HepG2 (cell line): Measurements from ENCODE around the gene UPK1B.

Experiments
- PRDM10 ChIP-seq: sonication (generic); formaldehyde crosslinking; IDR thresholded peaks from 2 replicates; pipeline ENCODE4 v1.4.0; 2020; ENCODE audit warnings: low read depth, missing genetic modification reagents
- ZBTB21 ChIP-seq: sonication (generic); formaldehyde crosslinking; IDR thresholded peaks from 2 replicates; pipeline ENCODE4 v1.4.0; 2020; ENCODE audit warnings: missing genetic modification reagents

GRCh38 chr3:119220970-119221667 is 47.7 kb downstream of the UPK1B start:
- TF ChIP-seq PRDM10 (CRISPR knock-in tag) (no peak), ZBTB21 (CRISPR knock-in tag) (no peak)
